HG02884 (cell line): ENCODE measurements around the gene FYCO1.

Experiments used
- ATAC-seq: cut with Tn5 transposase; IDR thresholded peaks from one replicate; pipeline ENCODE4 v1.9.1; 2021; ENCODE audit warnings: mild to moderate bottlenecking, moderate library complexity; ENCODE audit not compliant: unreplicated experiment

Gene FYCO1

DNA sequence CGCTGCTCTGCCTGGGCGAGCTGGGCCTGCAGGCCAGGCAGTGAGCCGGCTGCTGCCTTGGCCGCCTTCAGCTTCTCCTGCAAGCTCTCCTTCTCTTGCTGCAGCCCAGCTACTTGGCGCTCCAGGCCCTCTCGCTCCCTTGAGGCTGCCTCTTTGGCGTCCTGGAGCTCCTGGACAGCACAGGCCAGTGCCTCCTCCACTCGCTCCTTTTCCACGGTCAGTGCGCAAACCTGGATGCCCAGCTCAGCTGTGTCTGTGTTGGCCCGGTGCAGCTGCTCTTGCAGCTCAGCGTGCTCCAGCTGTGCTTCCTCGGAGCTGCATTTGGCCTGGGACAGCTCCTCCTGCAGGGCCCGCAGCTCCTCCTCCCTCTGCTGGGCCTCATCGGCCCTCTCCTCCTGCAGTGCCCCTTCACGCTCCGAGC is 29.2 kb downstream of the FYCO1 start:
- ATAC-seq, result no peak

DNA sequence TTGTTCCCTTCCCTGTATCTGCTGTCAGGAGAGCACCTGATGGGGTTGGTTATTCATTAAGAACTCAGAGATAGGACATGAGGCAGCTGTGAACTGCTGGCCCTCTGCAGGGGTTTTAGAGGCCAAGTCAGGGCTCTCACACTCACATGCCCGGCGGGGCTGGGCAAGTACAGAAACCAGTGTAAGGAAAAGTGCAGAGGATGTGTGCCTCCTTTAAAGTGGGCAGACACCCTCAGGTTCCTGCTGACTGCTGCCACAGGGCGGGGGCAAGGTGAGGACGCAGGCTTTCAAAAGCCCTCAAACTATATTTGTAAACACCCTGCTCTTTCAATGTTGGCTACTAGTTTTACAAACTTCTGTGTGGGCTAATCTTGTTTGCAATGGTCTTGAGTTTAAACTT is 30.0 kb downstream of the FYCO1 start:
- ATAC-seq, result no peak

GRCh38 chr3:45965253-45965652 is 30.4 kb downstream of the FYCO1 start:
- no peak for ATAC-seq

DNA sequence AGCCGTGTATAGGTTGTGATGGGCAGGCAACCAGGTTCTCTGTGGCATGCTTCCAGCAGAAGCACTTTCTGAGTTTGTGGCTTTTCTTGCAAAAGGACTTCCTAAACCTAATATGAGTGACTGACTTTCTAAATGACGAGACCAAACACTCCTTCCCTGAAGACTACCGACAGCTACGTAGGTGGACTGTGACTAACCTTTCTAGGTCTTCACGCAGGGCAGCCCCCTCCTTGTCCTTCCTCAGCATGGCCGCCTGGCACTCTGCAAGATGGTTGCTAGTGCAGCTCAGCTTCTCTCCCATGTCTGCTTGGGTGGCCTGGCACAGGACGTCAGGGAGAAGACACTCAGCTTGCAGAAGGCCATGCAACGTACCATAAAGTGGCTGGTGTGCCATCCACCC is 31.5 kb downstream of the FYCO1 start:
- ATAC-seq, result peak; percentile 79

DNA sequence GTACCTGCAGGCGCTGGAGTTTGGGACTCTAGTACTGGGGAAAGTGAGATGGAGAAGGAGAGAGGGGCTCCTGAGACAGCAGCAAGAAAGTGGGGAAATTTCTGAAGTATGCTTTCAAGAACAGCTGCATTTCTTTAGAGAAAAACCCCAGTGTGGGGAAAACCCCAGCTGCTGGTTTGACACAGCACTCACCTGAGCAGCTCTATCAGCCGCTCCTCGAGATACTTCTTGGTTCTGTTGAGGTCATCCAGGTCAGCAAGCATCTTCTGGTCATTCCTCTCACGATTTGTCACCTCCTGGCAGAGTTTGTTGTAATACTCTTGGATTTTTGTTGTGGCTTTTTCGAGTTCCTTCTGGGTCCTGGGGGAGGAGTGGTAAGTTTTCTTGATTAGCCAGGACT is 33.6 kb downstream of the FYCO1 start:
- ATAC-seq, result no peak

DNA sequence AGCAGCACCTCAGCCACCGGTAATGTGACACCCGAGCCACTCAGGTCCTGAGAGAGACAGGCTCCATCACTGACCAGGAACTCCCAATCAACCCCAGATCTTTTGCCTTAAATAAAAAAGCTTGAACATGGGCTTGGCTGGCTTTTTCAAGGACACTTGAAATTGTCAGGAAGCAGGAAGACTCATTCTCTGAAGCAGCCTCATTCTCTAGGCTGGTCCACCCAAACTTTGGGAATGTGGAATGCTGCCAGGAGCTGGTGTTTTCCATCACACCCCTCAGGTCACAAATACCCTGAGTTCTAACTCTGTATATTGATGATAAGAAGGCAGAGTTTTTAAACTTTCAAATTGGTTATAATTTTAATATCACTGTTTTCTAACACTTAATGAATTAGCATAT is 35.3 kb downstream of the FYCO1 start:
- ATAC-seq, result no peak

DNA sequence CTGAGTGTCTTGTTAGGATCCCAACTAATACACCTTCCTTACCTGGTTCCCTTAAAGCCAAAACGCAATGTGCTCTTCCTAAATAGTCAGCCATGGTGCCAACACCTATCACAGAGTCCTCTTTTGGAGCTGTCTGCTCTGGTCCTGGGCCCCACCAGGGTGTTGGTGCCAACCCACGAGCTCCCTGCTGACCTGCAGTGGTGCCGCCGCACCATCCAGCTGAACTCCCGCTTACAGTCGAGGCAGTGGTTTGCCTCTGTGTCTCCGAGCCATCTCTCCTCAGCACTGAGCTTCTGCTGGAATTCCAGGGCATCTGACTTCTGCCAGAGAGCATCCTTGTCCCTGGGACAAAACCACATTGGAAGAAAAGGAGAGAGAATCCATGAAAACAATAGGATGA is 36.4 kb downstream of the FYCO1 start:
- ATAC-seq, result no peak

DNA sequence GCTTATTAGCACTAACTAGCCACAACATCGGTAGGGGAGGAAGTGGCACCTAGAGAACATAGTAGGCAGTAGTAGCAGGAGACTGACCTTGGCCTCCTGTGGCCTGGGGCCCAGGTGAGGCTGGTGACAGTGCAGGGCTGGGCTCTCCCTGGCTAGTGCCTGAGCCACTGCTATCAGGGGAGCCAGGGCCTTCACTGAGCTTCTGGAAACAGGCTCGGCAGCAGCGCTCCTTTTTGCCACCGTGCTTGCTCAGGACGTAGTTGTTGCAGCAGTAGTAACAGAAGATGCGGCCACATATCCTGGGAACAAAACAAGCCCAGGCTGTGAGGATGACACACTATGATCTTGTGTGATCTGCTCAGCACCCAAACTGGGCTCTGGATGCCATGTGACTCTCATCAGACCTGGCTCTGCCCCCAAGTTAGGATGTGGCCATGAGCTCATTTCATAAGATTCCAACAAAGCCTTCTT is 37.3 kb downstream of the FYCO1 start:
- no peak for ATAC-seq

DNA sequence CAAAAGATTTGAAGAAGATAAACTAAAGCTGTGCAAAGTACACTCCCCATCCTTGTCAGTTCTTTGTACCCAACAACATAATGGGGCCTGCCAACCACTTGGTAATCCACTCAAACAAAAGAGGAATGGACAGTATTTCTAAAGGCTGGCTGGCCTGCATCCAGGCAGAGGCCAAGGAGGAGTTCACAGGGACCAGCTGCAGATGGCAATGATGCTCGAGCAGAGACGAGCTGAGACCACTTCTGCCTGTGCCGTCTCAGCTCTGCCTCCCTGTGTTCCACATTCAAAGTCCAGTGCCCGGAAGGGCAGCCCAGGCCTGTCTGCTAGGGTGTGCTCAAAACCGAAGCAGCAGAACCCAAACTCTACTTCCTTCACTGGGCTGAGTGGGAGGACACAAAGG is 38.0 kb downstream of the FYCO1 start:
- no peak for ATAC-seq

GRCh38 chr3:45955706-45956105 is 39.9 kb downstream of the FYCO1 start:
- ATAC-seq, result no peak

DNA sequence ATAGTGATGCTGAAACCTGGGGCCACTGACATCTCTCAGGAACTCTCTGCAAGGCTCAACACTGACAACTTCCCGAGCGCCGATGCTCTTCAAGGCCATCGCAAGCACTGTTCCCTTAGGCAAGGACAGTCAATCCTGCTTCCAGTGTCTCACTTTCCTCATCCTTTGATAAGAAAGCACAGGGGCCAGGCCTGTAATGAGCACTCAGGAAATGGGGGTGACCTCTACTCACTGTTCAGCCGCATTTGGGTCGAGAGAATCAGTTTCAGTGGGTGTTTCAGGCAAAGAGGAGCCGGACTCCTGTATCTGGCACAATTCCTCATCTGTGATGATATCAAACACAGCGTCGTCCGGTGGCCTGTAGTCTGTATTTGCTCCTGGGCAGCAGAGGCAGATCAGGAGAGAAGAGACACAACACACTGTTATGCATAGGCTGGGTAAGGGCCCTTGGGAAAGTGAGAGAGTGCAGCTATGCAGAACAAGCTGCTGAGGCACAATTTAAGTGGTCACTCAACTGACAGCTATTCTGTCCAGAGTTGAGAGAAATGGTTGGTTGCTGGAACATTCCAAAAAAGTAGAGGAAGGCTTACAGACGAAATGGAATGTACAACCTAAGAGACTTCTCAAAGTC is 40.5 kb downstream of the FYCO1 start:
- ATAC-seq, result no peak

GRCh38 chr3:45954306-45954705 is 41.3 kb downstream of the FYCO1 start:
- no peak for ATAC-seq

DNA sequence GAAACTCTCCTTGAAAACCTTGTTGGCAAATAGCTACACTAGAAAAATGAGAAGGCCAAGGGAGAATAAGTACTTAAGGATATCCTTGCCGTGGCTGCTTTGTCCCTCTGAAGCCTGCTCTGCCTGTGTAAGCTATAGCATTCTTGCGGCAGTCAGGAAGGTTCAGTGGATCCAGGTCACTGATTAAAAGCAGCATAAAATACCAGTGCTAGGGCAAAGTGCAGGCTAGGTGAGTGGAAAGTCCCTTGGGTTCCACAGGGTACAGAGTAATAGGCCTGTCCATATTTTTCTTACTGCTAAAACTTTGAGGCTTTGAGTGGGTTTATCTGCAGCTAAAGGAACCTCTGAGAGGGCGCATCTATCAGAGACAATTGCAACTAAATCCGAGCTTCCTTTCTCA is 42.1 kb downstream of the FYCO1 start:
- no peak for ATAC-seq

DNA sequence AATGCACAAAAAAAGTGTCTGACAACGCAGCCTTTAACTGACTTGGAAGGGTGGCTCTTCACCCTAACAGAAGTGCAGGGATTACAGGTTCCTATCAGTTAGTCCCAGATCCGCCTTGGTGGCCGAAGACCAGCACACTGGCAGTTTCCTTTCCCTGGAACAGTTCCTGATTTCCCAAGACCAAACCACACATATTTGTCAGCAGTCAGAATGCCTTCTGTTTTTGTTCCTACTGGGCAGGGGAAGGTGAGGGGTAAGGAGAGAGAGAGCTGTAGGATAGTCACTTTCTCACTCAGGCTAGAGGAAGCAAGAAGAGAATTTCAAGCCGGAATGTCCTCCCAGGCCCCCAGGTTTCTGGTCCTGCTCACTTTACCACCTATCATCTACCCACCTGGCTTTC is 43.2 kb downstream of the FYCO1 start:
- no peak for ATAC-seq

- no peak for ATAC-seq
Observed at GRCh38 chr3:45951946-45952345, 43.7 kb downstream of the FYCO1 start.

- no peak for ATAC-seq
Observed at GRCh38 chr3:45950686-45951600, 44.7 kb downstream of the FYCO1 start.

GRCh38 chr3:45950131-45950530 is 45.5 kb downstream of the FYCO1 start:
- no peak for ATAC-seq

- no peak for ATAC-seq
Observed at GRCh38 chr3:45949432-45949831, 46.2 kb downstream of the FYCO1 start.

- ATAC-seq, result no peak
Observed at GRCh38 chr3:45948881-45949280, 46.7 kb downstream of the FYCO1 start.

DNA sequence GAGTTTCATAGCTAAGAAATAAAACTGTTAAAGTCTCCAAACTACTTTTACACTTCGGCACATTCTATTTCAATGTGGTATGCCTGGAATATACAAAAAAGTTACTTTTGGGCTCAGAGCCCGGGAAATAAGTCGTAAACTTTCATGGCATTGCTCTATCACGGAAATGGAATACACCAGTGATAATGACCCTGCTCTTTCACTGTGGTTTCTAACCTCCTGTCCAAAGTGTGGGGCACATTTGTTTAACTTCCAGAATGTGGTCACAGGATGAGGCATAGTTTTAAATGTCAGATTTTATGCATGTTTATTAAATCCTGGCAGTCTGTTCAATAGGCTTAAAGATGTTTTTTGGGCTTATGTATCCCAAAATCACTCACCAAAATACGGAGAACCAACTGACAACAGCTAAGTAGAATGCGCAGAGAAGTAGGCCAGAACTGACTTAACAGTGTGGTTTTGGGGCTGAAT is 47.3 kb downstream of the FYCO1 start:
- no peak for ATAC-seq

GRCh38 chr3:45947361-45947760 is 48.3 kb downstream of the FYCO1 start:
- ATAC-seq, result no peak

DNA sequence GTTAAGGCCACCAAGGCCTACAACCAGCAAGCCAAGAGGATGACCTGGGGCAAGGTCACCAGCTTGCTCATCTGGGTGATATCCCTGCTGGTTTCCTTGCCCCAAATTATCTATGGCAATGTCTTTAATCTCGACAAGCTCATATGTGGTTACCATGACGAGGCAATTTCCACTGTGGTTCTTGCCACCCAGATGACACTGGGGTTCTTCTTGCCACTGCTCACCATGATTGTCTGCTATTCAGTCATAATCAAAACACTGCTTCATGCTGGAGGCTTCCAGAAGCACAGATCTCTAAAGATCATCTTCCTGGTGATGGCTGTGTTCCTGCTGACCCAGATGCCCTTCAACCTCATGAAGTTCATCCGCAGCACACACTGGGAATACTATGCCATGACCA is 48.7 kb downstream of the FYCO1 start:
- ATAC-seq, result no peak
